ENCODE data around the gene CIB4.
"Not testable (repeated sequence)": the region's sequence is repeated elsewhere in the genome, so short reads cannot be mapped to it uniquely, and the experiment has no call there.

Gene CIB4

DNA sequence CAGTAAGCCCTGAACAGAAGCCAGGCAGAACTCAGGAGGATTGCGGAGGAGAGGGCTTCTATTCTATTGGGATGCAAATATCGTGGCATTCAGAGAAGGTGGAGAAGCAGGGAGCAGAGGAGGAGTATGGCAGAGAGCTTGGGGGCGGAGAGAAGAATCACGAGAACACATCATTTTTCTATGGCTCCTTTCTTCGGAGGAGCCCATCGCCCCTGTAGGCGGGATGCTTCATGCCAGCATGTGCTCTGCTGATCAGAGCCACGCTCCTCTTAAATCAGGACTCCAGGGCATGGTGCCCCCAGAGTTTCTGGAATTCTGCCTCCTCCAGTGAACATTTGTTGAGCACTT is 71.1 kb downstream of the CIB4 start:
- TF ChIP-seq CTCF (IDR thresholded peaks at IDR 0.05; ENCODE audit: low read depth, low read length), result no peak
- DNase-seq (ENCODE audit: extremely low read depth, low read depth), result no peak

DNA sequence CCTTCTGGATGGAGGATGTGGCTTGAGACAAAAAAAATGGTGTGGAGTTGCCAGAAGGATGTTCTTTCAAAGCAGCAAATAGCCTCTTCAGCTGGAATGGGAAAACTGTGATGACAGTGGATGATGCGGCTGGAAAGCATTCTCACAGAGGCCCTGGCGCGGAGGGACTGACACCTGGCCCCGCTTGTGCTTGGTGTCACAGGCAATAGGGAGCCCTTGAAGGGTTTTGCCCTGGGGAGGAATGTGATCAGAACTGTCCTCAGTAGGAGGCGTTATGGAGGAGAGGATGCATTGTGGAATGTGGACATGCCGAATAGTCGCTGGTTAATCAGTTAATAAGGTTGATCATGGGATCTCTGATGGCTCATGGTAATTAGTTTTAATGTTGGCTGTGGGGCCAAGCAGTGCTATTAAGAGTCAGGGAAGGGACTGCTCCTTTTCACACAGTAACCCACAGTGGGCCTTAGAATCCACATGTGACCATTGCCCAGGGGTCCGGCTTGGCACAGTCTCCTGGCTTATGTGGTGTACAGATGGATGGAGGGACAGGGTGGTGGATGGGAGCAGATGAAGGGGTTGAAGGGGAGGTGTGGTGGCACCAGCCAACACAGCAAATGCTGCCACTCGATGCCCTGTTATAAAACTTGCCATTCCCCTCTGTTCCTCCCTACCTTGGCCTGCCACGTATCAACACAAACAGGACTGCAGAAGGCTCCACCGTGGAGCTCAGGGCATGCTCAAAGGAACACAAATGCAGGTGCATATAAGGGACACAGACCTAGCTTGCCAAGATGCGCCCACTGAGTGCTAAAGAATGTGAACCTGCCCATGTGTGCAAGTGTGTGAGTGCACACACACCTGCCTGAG is 71.7 kb downstream of the CIB4 start:
- DNase-seq (ENCODE audit: extremely low read depth, low read depth), result no peak
- TF ChIP-seq CTCF (IDR thresholded peaks at IDR 0.05; ENCODE audit: low read depth, low read length), result no peak

DNA sequence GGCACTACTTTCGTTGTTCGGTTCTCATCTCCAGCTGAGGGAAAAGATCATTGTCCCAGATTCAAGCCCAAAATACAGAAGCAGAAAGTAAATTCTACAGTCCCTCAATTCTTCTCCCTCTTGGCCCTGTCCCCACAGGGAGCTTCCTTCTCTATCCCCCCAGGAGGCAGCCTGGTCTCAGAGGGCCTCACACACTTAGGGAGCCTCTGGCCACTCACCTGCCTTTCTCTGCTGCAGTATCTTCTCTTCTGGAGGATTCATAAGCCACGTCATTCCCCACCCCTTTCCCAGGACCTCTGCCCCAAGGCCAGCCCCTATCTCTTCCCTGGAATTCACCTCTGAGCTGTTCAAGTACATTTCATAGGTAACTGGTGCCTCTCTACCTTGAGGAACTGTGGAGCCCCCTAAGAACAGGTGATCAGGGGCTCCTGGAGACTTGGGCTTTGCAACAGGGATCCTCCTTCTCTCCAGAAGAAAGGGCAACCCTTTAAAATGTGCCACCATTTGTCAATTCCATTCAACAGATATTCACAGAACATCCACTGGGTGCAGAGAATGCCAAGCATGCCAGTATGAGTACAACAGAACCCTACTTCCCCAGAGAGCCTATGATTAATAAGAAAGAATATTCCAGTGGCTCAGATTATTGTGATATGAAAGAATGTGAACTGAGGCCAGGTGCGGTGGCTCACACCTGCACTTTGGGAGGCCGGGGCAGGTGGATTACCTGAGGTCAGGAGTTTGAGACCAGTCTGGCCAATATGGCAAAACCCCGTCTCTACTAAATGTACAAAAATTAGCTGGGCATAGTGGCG is 72.9 kb downstream of the CIB4 start:
- no peak for TF ChIP-seq CTCF (IDR thresholded peaks at IDR 0.05; ENCODE audit: low read depth, low read length)
- no peak for DNase-seq (ENCODE audit: extremely low read depth, low read depth)

DNA sequence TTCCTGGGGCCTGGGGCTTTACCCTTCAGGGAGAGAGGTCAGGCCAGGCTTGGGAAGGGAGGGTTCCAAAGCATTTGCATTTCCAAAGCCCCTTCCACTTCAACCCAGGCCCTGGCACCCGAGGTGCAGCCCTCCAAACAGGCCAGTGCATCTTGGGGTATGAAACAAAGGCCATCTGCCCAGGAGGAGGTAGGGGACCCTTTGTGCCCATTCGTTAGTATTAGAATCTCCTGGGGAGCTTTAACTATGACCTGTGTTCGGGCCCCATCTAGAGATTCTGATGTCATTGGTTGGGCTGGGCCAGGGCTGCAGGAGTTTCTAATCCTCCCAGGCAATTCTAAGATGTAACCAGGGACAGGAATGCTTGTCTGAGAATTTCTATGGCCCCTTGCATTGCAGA is 73.6 kb downstream of the CIB4 start:
- no peak for TF ChIP-seq CTCF (IDR thresholded peaks at IDR 0.05; ENCODE audit: low read depth, low read length)
- DNase-seq (ENCODE audit: extremely low read depth, low read depth), result no peak

DNA sequence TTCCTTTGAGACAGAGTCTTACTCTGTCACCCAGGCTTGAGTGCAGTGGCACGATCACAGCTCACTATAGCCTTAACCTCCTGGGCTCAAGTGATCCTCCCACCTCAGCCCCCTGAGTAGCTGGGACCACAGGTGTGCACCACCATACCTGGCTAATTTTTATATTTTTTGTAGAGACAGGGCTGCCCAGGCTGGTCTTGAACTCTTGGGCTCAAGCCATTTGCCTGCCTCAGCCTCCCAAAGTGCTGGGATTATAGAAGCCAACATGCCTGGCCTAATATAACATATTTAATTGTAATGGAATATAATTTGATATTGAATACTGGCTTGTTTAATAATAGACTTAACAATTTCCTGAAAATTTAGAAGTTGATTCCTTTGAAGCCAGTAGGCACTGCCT is 74.4 kb downstream of the CIB4 start:
- not testable (repeated sequence) for DNase-seq (ENCODE audit: extremely low read depth, low read depth)

DNA sequence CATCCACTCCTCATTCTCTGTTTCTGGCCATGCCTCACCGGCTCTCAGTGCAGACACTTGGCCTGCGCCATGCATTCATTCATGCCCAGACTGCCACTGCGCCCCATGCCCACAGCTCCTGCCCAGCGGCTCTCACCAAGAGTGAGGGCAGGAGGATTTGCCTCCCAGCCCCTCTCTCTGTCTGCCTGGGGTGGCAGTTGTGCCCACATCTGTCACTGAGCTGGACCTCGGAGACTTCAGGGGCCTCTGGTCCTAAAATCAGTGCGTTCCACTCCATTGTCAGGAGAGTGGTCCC is 75.1 kb downstream of the CIB4 start:
- TF ChIP-seq CTCF (IDR thresholded peaks at IDR 0.05; ENCODE audit: low read depth, low read length), result no peak
- DNase-seq (ENCODE audit: extremely low read depth, low read depth), result no peak

DNA sequence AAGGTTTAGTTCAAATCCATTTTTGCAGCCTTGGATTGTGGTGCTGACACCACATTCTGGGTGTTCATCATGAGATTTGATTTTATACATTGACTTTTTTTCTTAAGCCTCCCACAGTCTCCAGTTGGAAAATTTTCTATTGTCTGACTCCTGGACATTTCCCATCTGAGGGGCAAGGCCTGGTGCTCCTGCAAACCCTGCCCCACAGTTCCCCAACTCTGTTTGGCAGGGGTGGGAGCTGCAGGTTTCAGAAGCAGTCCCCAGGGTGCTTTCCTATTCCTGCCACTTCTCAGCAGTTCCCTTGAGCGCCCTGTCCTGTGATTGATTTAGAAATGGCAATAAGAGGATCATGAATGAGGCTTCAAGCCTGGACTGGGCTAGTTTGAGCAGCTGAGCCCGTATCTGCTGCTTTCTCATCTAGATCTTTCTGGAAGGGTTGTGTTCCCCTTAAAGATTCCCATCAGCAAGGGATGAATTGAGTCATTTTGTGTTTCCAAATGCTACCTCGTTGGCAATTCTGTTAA is 77.0 kb downstream of the CIB4 start:
- DNase-seq (ENCODE audit: extremely low read depth, low read depth), result no peak
- no peak for TF ChIP-seq CTCF (IDR thresholded peaks at IDR 0.05; ENCODE audit: low read depth, low read length)
